Stimulated activated CD4-positive, alpha-beta T cell treated with anti-CD3 and anti-CD28 coated beads, TNF-alpha, amount 100 ng/mL, for 48 hours (primary cell): ENCODE data around the gene MADCAM1.
A peak's percentile ranks its signal among the peaks of the same experiment; 100 is the strongest.
"Not testable (repeated sequence)": the region's sequence is repeated elsewhere in the genome, so short reads cannot be mapped to it uniquely, and the experiment has no call there.

Experiments
- DNase-seq, 3 donors: peaks; one replicate each; pipeline ENCODE4 v3.0.0-alpha.2; 2020; ENCODE audit warnings: low read depth in 3 of 3

Gene MADCAM1

GRCh38 chr19:465056-465816, 31.1 kb upstream of the MADCAM1 start:
- DNase-seq = no peak

- no peak for DNase-seq
Observed at GRCh38 chr19:467554-467953, 28.7 kb upstream of the MADCAM1 start.

- no peak for DNase-seq
Observed at GRCh38 chr19:468587-469256, 27.6 kb upstream of the MADCAM1 start.

- DNase-seq = no peak
Observed at GRCh38 chr19:469833-470232, 26.5 kb upstream of the MADCAM1 start.

- no peak for DNase-seq
Observed at GRCh38 chr19:470701-471100, 25.6 kb upstream of the MADCAM1 start.

GRCh38 chr19:472005-472858, 24.1 kb upstream of the MADCAM1 start:
- no peak for DNase-seq

- no peak for DNase-seq
Observed at GRCh38 chr19:474126-475078, 21.9 kb upstream of the MADCAM1 start.

- no peak for DNase-seq
Observed at GRCh38 chr19:475360-475759, 20.9 kb upstream of the MADCAM1 start.

GRCh38 chr19:478236-478903, 17.9 kb upstream of the MADCAM1 start:
- DNase-seq = no peak

GRCh38 chr19:478976-479375, 17.3 kb upstream of the MADCAM1 start:
- DNase-seq = no peak

- DNase-seq = peak in 1 of 3 donors; percentile 60
Observed at GRCh38 chr19:480016-480855, 16.1 kb upstream of the MADCAM1 start.

GRCh38 chr19:481100-481499, 15.2 kb upstream of the MADCAM1 start:
- DNase-seq = not testable (repeated sequence)

- no peak for DNase-seq
Observed at GRCh38 chr19:482186-483041, 13.9 kb upstream of the MADCAM1 start.

GRCh38 chr19:483332-484072, 12.8 kb upstream of the MADCAM1 start:
- no peak for DNase-seq

GRCh38 chr19:484494-484893, 11.8 kb upstream of the MADCAM1 start:
- DNase-seq = no peak

- no peak for DNase-seq
Observed at GRCh38 chr19:485077-485476, 11.2 kb upstream of the MADCAM1 start.

- DNase-seq = no peak
Observed at GRCh38 chr19:485583-486236, 10.6 kb upstream of the MADCAM1 start.
